ENCODE results near the gene RIMS3.

DNA sequence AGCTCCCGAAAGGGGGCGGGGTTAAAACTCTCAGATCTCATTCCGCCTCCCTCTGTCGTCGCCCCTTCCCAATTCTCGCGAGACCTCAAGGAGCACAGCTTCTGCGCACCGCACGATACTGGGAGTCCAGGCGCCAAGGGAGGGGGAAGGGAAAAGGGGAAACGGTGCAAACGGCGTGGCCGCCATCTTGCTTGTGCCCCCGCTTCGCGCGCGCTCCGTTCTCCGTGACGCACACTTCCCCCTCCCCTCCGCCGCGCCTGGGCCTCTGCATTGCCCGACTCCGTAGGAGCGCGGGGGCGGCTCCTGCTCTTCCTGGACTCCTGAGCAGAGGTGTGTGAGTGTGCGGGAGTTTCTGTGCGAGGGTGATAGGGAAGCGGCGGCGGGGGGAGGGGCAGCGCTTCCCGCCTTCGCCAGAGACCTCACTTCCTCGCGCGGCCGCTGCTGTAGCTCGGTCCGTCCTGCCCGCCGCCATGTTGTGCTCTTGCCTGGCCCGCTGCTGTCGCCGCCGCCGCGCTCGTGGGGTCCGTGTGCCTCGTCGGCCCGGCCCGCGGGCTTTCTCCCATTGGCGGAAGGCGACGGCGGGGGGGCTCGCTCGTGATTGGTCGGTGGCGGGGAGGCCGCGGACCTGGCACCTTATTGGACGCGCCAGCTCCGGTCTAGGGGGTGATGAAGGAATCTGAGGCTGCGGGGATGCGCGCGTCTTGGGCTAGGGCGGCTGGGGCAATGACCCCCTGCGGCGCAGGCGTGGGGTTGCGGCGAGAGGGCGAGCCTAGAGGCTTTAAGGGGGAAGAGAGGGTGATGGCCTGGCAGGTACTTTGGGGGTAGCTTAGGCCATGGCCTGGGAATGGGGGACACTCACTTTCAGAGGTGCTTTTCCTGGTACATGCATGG is 26.3 kb upstream of the RIMS3 start, which contains the start of gene NFYC:
- TF ChIP-seq, protein P1, sequence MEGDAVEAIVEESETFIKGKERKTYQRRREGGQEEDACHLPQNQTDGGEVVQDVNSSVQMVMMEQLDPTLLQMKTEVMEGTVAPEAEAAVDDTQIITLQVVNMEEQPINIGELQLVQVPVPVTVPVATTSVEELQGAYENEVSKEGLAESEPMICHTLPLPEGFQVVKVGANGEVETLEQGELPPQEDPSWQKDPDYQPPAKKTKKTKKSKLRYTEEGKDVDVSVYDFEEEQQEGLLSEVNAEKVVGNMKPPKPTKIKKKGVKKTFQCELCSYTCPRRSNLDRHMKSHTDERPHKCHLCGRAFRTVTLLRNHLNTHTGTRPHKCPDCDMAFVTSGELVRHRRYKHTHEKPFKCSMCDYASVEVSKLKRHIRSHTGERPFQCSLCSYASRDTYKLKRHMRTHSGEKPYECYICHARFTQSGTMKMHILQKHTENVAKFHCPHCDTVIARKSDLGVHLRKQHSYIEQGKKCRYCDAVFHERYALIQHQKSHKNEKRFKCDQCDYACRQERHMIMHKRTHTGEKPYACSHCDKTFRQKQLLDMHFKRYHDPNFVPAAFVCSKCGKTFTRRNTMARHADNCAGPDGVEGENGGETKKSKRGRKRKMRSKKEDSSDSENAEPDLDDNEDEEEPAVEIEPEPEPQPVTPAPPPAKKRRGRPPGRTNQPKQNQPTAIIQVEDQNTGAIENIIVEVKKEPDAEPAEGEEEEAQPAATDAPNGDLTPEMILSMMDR (IDR thresholded peaks at IDR 0.05; ENCODE audit: low read depth, low read length) = no peak
- no peak for TF ChIP-seq EZH2phosphoT487 (IDR thresholded peaks at IDR 0.05; ENCODE audit: low read depth)
